ENCODE data around the gene CITED4.
"Not testable (repeated sequence)": the region's sequence is repeated elsewhere in the genome, so short reads cannot be mapped to it uniquely, and the experiment has no call there.

Gene CITED4, protein sequence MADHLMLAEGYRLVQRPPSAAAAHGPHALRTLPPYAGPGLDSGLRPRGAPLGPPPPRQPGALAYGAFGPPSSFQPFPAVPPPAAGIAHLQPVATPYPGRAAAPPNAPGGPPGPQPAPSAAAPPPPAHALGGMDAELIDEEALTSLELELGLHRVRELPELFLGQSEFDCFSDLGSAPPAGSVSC

GRCh38 chr1:40862008-40862863 is at the start of gene CITED4:
TSS of gene CITED4 (minus strand) at chr1:40862363. CDS start at chr1:40862127, 236 bp downstream.
- peak; percentile 86 to 95 (median 94) for DNase-seq (ENCODE audit: low read depth in 3 of 3)

- DNase-seq (ENCODE audit: low read depth in 3 of 3), result no peak
Observed at GRCh38 chr1:40911105-40911504, 48.9 kb upstream of the CITED4 start.

DNA sequence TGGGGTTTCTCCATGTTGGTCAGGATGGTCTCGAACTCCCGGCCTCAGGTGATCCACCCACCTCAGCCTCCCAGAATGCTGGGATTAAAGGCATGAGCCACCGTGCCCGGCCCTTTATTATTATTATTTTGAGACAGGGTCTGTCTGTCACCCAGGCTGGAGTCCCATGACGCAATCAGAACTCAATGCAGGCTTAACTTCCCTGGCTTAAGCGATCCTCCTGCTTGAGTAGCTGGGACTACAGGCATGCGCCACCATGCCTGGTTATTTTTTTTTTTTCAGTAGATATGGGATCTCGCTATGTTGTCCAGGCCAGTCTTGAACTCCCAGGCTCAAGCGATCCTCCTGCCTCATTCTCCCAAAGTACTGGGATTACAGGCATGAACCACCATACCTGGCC is 47.1 kb upstream of the CITED4 start:
- no peak for DNase-seq (ENCODE audit: low read depth in 3 of 3)

- no peak for DNase-seq (ENCODE audit: low read depth in 3 of 3)
Observed at GRCh38 chr1:40908350-40908749, 46.2 kb upstream of the CITED4 start.

DNA sequence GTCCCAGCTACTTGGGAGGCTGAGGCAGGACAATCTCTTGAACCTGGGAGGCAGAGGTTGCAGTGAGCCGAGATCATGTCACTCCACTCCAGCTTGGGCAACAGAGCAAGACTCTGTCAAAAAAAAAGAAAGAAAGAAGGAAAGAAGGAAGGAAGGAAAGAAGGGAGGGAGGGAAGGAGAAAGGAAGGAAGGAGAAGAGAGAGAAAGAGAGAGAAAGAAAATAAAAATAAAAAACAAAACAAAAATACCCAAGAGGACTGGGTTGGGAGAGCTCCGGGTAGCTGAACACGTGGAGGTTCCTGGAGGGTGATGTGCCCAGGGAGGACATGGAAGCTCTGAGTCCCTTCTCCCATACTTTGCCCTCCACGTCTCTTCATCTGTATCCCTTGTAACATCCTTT is 45.7 kb upstream of the CITED4 start:
- no peak for DNase-seq (ENCODE audit: low read depth in 3 of 3)

DNA sequence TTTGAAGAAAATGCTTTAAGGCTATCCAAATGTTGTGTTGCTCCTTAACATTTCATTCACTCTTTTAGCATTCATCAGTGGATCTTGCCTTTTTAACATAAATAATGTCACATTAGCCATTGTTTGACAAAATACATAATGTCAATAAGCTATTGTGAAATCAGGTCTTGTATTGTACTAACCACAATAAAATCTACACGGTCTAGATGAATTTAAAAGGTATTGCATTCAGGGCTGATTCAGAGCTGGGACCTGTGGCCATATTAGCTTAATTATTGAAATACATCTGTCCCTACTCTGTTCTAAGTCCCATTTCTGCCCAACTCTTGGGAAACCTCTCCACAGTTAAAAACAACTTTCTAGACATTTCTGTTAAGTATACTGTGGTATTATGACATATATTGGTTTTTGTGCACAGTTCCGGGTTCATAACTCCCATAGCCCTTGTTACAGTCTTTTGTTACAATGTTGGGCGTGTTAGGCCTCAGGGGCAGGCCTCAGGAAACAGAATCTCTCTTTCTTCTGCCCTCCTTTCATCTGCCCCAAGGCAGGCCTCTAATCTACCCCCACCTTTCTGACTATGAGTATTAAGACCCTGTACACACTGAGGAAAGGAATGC is 44.7 kb upstream of the CITED4 start:
- no peak for DNase-seq (ENCODE audit: low read depth in 3 of 3)

- DNase-seq (ENCODE audit: low read depth in 3 of 3), result no peak
Observed at GRCh38 chr1:40905061-40905460, 42.9 kb upstream of the CITED4 start.

- no peak for DNase-seq (ENCODE audit: low read depth in 3 of 3)
Observed at GRCh38 chr1:40903106-40903505, 40.9 kb upstream of the CITED4 start.

DNA sequence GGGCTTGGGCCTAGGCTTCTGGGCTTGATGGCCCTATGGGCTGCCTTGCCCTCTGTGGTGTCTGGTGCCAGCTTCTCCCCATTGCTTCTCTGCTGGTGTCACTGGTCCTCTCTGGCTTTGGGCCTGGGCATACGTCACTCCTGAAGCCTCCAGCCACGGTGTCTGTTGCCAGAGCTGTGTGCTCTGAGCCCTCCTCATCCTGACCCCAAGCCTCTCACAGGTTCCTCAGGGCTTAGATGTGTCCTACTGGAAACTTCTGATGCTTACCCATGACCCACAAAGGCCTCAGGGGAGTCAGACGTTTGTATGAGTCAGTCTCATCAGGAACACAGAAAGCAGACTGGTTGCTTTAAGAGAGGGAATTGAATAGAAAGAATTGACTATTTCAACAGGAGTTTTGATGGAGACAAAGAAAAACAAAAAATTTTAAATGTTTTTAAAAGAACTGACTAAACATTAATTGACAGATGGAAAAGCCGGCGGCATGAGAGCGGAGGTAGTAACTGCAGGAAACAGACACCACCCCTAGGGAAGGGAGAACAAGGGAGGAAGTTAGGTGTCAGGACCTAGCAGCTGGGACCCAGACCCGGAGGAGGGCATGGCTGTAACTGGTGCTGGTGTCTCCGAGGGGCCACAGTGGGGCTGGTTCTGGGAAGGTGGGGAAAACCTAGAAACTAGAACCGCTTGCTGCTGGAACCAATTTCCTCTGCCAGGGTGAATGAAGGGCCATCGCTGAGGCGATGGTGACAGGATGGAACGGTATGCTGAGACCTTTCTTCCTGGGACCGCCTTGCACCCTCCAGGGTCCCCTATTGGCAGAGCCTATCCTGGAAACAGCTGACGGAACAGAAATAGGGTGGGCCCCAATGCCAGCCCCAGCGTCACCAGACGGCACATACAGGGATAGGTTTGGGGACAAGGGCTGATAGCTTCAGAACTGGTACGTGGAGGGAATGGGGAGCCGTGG is 40.0 kb upstream of the CITED4 start:
- no peak for DNase-seq (ENCODE audit: low read depth in 3 of 3)

- DNase-seq (ENCODE audit: low read depth in 3 of 3), result no peak
Observed at GRCh38 chr1:40899230-40899870, 37.2 kb upstream of the CITED4 start.

DNA sequence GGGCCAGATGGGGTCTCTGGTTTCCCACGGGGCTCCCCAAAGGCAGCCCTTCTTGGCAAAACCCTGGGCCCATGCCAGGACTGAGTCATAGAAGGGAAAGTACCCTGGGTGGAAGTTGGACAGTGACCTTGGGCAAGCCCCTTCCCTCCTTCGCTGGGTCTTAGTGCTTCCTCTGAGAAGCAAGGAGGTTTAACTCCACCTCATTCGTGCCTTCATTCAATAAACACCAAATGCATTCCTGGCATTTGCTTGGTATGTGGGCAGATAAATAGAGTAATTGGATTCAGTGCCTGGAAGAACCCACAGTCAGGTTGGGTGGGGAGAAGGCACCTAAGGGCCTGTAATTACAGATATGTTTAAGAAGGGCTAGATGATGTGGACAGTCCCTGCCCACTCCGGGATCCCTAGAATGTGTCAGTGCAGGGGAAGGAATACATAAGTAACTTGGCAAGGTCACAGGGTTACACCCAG is 36.3 kb upstream of the CITED4 start:
- DNase-seq (ENCODE audit: low read depth in 3 of 3), result no peak

DNA sequence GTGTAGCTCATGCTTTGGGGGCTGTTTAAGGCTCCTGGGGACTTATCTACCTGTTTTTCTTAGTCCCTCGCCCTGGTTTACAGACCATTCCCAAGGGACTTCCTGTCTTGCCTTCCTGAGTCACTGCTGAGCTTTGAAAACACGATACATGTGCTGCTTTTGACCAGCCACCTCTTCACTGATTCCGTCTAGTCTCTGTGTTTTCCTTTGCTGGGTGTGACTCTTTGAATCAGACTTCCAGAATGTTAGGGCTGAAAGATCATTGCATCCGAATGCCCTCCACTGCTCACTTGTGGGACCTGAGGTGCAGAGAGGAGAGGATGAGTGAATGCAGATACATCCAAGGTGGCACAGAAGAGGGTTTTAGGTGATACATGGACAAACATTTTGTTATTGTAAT is 35.4 kb upstream of the CITED4 start:
- DNase-seq (ENCODE audit: low read depth in 3 of 3), result no peak

DNA sequence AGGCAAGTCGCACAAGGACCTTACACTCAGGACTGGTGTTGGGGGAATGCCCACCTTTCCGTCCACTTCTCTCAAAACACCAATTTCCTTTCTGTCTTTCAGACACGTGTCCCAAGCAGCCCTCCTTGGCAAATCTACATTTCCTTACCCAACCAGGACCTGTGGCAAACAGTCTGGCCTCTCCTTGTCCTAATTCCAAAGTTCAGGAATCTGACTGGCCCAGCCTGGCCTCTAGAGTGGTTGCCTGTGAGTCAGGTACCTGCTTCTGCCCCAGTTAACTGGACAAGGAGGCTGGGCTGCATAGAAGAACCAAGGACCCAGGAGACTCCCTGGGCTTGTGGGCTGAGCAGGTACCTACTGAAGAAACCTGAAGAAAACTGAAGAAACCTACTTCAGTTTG is 34.3 kb upstream of the CITED4 start:
- DNase-seq (ENCODE audit: low read depth in 3 of 3), result no peak

DNA sequence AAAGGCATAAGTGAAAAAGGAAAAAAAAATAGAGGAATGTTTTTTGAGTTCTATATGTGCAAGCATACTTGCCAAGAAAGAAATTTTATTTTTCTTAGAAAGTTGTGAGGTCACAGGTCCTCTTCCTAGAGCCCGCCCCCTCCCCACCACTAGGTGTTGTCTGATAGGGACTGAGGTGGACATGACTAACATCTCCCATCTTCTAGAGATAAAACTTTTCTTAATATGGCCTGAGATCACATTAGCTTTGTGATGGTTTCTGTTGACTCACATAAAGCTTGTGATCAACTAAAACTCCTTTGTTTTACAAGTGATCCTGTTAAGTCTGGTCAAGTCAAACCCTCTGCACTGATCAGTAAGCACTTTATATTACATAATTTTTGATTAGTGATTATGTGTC is 33.4 kb upstream of the CITED4 start:
- DNase-seq (ENCODE audit: low read depth in 3 of 3), result no peak

- not testable (repeated sequence) for DNase-seq (ENCODE audit: low read depth in 3 of 3)
Observed at GRCh38 chr1:40894858-40895257, 32.7 kb upstream of the CITED4 start.

- no peak for DNase-seq (ENCODE audit: low read depth in 3 of 3)
Observed at GRCh38 chr1:40894455-40894854, 32.3 kb upstream of the CITED4 start.

DNA sequence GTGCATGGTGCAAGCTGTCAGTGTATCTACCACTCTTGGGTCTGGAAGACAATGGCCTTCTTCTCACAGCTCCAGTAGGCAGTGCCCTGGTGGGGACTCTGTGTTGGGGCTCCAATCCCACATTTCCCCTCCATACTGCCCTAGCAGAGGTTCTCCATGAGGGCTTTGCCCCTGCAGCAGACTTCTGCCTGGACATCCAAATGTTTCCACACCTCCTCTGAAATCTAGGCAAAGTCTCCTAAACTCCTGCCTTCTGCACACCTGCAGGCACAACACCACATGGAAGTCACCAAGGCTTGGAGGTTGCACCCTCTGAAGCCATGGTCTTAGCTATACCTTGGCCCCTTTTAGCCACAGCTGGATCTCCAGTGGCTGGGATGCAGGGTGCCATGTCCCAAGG is 31.8 kb upstream of the CITED4 start:
- DNase-seq (ENCODE audit: low read depth in 3 of 3), result no peak

DNA sequence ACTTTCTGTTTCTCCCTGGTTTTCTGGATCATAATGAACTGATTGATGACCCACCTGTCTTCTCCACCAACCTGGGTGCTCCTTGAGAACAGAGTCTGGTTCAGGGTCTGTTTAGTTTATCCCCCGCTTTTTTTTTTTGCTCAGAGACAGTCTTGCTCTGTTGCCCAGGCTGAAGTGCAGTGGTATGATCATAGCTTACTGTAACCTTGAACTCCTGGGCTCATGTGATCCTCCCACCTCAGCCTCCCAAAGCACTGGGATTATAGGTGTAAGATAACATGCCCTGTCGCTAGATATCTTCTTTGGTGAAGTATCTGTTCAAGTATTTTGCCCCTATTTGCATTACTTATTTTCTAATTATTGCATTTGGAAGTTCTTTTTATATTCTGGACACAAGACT is 30.2 kb upstream of the CITED4 start:
- DNase-seq (ENCODE audit: low read depth in 3 of 3), result no peak

- DNase-seq (ENCODE audit: low read depth in 3 of 3), result no peak
Observed at GRCh38 chr1:40890771-40891170, 28.6 kb upstream of the CITED4 start.

DNA sequence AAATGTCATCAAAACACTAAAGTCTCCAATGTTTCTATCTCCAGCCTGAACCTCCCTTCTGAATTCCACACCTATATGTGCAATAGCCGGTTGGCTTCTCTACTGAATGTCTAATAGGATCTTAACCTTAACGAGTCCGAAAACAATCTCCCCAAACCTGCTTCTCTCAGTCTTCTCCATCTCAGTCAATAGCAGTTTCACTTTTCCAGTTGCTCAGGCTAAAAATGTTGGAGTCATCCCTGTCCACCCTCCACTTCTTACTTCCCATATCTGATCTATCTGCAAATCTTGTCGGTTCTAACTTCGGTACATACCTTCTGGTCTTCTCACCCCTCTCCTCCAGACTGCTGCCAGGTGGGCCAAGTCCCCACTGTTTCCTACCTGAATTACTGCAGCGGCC is 25.5 kb upstream of the CITED4 start:
- DNase-seq (ENCODE audit: low read depth in 3 of 3), result no peak

DNA sequence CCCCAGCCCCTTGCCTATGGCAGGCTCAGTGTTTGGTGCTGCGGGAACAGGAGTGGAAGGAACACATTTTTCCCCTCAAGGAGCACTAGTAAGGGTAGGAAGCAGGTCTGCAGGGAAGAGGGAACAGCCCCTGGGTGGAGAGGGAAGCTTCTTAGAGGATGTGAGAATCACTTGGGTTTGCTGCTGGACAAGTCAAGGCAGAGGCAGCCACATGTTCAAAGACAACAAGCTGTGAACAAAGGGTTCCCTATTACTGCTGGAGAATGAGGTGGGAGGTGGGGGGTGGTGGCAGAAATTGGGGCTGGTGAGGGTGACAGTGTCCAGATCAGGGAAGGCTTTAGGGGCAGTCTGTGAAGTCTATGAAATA is 24.8 kb upstream of the CITED4 start:
- no peak for DNase-seq (ENCODE audit: low read depth in 3 of 3)

All from stimulated activated CD4-positive, alpha-beta T cell treated with anti-CD3 and anti-CD28 coated beads, TNF-alpha, amount 100 ng/mL, for 4 hours (primary cell).